ENCODE results near the gene ATG9A. TPM values are rescaled to one million over a fixed set of nuclear protein-coding genes. Genes with fewer than 3 reads are reported as not detected.

ATG9A gene
- total and polyA plus RNA-seq, 2 of the 8 experiments (the other 6 are each of a cell fraction or from before 2014, with no cell fraction given) = 43.6 to 66.8 TPM

DNA sequence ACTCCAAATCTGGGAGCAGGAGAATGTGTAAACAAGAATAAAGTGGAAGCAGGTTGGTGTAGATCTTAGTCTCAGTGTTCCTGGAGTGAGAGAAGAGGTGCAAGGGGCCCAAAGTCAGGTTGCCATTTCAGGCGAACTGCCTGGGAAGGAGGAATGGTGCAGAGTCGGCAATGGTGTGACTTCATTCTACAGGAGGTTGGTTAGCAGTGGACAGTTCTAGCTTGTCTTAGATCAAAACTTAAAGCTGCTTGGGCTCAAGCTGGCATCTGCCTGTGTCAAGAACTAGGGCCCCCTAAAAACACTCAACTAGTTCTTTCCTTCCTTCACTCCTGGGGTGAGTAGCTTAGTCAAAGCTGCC, 19.4 kb upstream of the ATG9A start:
- Histone ChIP-seq H4K8ac (ENCODE audit: extremely low read depth, insufficient read depth, low read length) (no peak overlapping the region), H2BK12ac (ENCODE audit: low read depth, low read length) (no peak overlapping the region), H3K9ac (replicated peaks in 1 of 4; ENCODE audit: extremely low read depth in 1 of 4, low read depth in 3 of 4, low read length in 3 of 4) (no peak overlapping the region), H3K23ac (ENCODE audit: insufficient read length) (no peak overlapping the region), H3K4ac (replicated peaks; ENCODE audit: insufficient read length, low read depth, low read length) (no peak overlapping the region), H3K4me2 (ENCODE audit: insufficient read depth in 1 of 2, low read depth in 2 of 2, low read length in 2 of 2) (0 out of 4 replicates have a peak overlapping the region, but pooled peaks of 1 of the 2 experiments have one; percentile 20), H3K4me3 (ENCODE audit: extremely low read depth in 1 of 4, insufficient read depth in 2 of 4, low read depth in 3 of 4, low read length in 4 of 4) (no peak overlapping the region), H3K18ac (ENCODE audit: extremely low read depth, low read length) (no peak overlapping the region), H3K56ac (replicated peaks; ENCODE audit: insufficient read length, low read depth, low read length) (no peak overlapping the region), H3K23me2 (ENCODE audit: low read depth, low read length) (peaks cover 20% of the 10 kb centered on the region), H2BK5ac (ENCODE audit: low read depth, low read length) (no peak overlapping the region), H3K27ac (ENCODE audit: low read depth, low read length) (no peak overlapping the region), H3K4me1 (replicated peaks in 1 of 4; ENCODE audit: control insufficient read depth in 3 of 4, insufficient read depth in 4 of 4, low read length in 3 of 4) (peaks cover 5 to 14% (median 12%) of the 10 kb centered on the region in 4 experiments), H3K14ac (ENCODE audit: insufficient read length) (no peak overlapping the region), H3K9me3 (ENCODE audit: insufficient read depth in 2 of 2, low read depth in 1 of 2, low read length in 1 of 2) (no peaks in the 10 kb centered on the region), H2AFZ (ENCODE audit: low read length) (no peak overlapping the region), H3K27me3 (replicated peaks in 1 of 4; ENCODE audit: control insufficient read depth in 3 of 4, extremely low read depth in 1 of 4, insufficient read depth in 3 of 4, low read length in 3 of 4) (peaks cover 0 to 20% (median 11%) of the 10 kb centered on the region in 4 experiments; a peak in 5 of 7 replicates), H4K5ac (ENCODE audit: insufficient read length, low read depth, low read length) (no peak overlapping the region), H2BK15ac (ENCODE audit: low read length) (no peak overlapping the region), H2BK120ac (replicated peaks; ENCODE audit: low read depth, low read length) (no peak overlapping the region), H4K91ac (replicated peaks; ENCODE audit: insufficient read length, low read length) (no peak overlapping the region), H3K79me1 (ENCODE audit: low read depth, low read length) (peaks cover 8% of the 10 kb centered on the region; the same call in 1 of the 2 replicates), H3K36me3 (ENCODE audit: control insufficient read depth in 2 of 4, insufficient read depth in 4 of 4, low read length in 3 of 4) (peaks cover 0 to 9% (median 5%) of the 10 kb centered on the region in 4 experiments; a peak in 5 of 8 replicates), H2AK5ac (ENCODE audit: low read depth, low read length) (no peak overlapping the region), H2BK20ac (ENCODE audit: low read length) (no peak overlapping the region), H3K79me2 (ENCODE audit: control insufficient read depth in 1 of 2, insufficient read depth in 2 of 2, low read length in 2 of 2) (peaks cover 0 to 5% of the 10 kb centered on the region in 2 experiments; a peak in 1 of 4 replicates), H4K20me1 (replicated peaks in 1 of 2; ENCODE audit: control insufficient read depth in 1 of 2, insufficient read depth in 2 of 2, low read length in 2 of 2) (no peaks in the 10 kb centered on the region)
- WGBS, 2 experiments (ENCODE audit: extremely low coverage in 1 of 2, insufficient coverage in 1 of 2, insufficient read length in 1 of 2, insufficient replicate concordance in 2 of 2, low coverage in 1 of 2, low lambda C conversion rate in 2 of 2, missing lambda C conversion rate in 1 of 2) = 79% methylated on average over 2 of the region's 2 CpGs; no CpG with 5 or more reads in 1 of the 2 experiments
- POLR2A ChIA-PET (ENCODE audit: partially characterized antibody) = interaction anchor here (0.7 to 14.9 kb wide), 12 partner anchors 10 to 269 kb away, joined by 3 to 190 read pairs (median 4); partner anchors contain the start of genes ABCB6, ANKZF1, ATG9A and DNAJB2
- CTCF ChIA-PET (ENCODE audit: partially characterized antibody) = interaction anchor here (0.6 to 6.6 kb wide), 18 partner anchors 8 to 243 kb away, joined by 3 to 118 read pairs (median 4); partner anchors contain the start of genes DNAJB2 and ZFAND2B
- DNase-seq (ENCODE audit: low read depth in 1 of 2, low spot score in 2 of 2) (no peak), FAIRE-seq (no peak)
- TF ChIP-seq SAP30 (IDR thresholded peaks at IDR 0.05; ENCODE audit: insufficient read depth, insufficient replicate concordance, low read length) (no peak), MAFK (IDR thresholded peaks at IDR 0.05; ENCODE audit: low read depth, low read length) (no peak), POLR2AphosphoS5 (IDR thresholded peaks at IDR 0.05; ENCODE audit: low read depth, low read length) (0 out of 2 replicates have a peak, but pooled peaks have one; percentile 16), JUND (IDR thresholded peaks at IDR 0.05; ENCODE audit: low read length) (no peak), BCL11A (IDR thresholded peaks at IDR 0.05; ENCODE audit: low read depth in 2 of 2, low read length in 2 of 2) (no peak)
